ENCODE measurements around the gene RNF11. TPM values are rescaled to one million over a fixed set of nuclear protein-coding genes. Genes with fewer than 3 reads are reported as not detected.

RNF11 gene
- total RNA-seq (100 to 1,000 TPM in 2 of 4 donors, 10 to 100 TPM in 2; 85.8 to 116 (median 101) TPM), polyA plus RNA-seq (100 to 1,000 TPM in 2 of 3 donors, 10 to 100 TPM in 1; 44.6 to 123 (median 108) TPM)

GRCh38 chr1:51235673-51236530 lies at the start of gene RNF11:
Gene RNF11, plus strand, starts transcription at chr1:51236273. Its CDS starts 484 bp downstream, at chr1:51236757.
- Histone ChIP-seq H3K36me3 (no peaks in the 10 kb centered on the region), H3K27me3 (no peaks in the 10 kb centered on the region), H3K9me3 (no peaks in the 10 kb centered on the region), H3K4me1 (peaks cover 0 to 43% (median 40%) of the 10 kb centered on the region in 4 donors), H3K4me3 (peak within 1 kb of the TSS; percentile 76 to 100 (median 88)), H3K27ac (peak within 1 kb of the TSS; percentile 93 to 98 (median 96))
- DNase-seq, result peak; percentile 97
- intact Hi-C loops (cut with DNase I), result loop anchor here (5.0 kb wide), 4 partner anchors 44 to 281 kb away; partner anchors contain the start of gene EPS15
- TF ChIP-seq CTCF (IDR thresholded peaks at IDR 0.05) (no peak), EP300 (IDR thresholded peaks at IDR 0.05) (peak in 2 of 4 donors; percentile 7 to 47), POLR2A (IDR thresholded peaks at IDR 0.05) (peak; percentile 72 to 75), POLR2AphosphoS5 (IDR thresholded peaks at IDR 0.05) (peak; percentile 93 to 97 (median 94))
- 0% methylated on average over 57 of the region's 57 CpGs for WGBS, 2 donors

GRCh38 chr1:51188230-51188629 lies 47.8 kb upstream of the RNF11 start:
- Histone ChIP-seq H3K4me1 (no peaks in the 10 kb centered on the region), H3K9me3 (no peaks in the 10 kb centered on the region), H3K27me3 (no peaks in the 10 kb centered on the region), H3K36me3 (no peaks in the 10 kb centered on the region), H3K27ac (no peak overlapping the region), H3K4me3 (no peak overlapping the region)
- intact Hi-C loops (cut with DNase I), result no loop called here
- TF ChIP-seq CTCF (IDR thresholded peaks at IDR 0.05) (no peak), POLR2A (IDR thresholded peaks at IDR 0.05) (no peak), POLR2AphosphoS5 (IDR thresholded peaks at IDR 0.05) (no peak), EP300 (IDR thresholded peaks at IDR 0.05) (no peak)
- DNase-seq, result no peak

- no peak overlapping the region for H3K4me3 ChIP-seq
- H3K9me3 ChIP-seq, result no peaks in the 10 kb centered on the region
- intact Hi-C loops (cut with DNase I), result loop anchor here (2.0 to 10.0 kb wide), 5 partner anchors 48 to 415 kb away; partner anchors contain the start of genes FAF1 and RNF11
- 63 to 72% methylated on average over 2 of the region's 2 CpGs for WGBS, 2 donors
- no peak overlapping the region for H3K27ac ChIP-seq
- no peaks in the 10 kb centered on the region for H3K4me1 ChIP-seq
- H3K27me3 ChIP-seq, result no peaks in the 10 kb centered on the region
- no peaks in the 10 kb centered on the region for H3K36me3 ChIP-seq
- DNase-seq, result no peak
- TF ChIP-seq POLR2A (IDR thresholded peaks at IDR 0.05) (no peak), CTCF (IDR thresholded peaks at IDR 0.05) (peak; percentile 73 to 88 (median 84)), POLR2AphosphoS5 (IDR thresholded peaks at IDR 0.05) (peak in 1 of 4 donors; percentile 39)
These were observed 46.5 kb upstream of the RNF11 start for GRCh38 chr1:51189421-51190073.

GRCh38 chr1:51190961-51191360 lies 45.1 kb upstream of the RNF11 start:
- intact Hi-C loops (cut with DNase I), result loop anchor here (2.0 to 10.0 kb wide), 5 partner anchors 46 to 416 kb away; partner anchors contain the start of genes FAF1 and RNF11
- Histone ChIP-seq H3K36me3 (no peaks in the 10 kb centered on the region), H3K27ac (no peak overlapping the region), H3K9me3 (no peaks in the 10 kb centered on the region), H3K4me3 (no peak overlapping the region), H3K4me1 (no peaks in the 10 kb centered on the region), H3K27me3 (no peaks in the 10 kb centered on the region)
- 37 to 77% methylated on average over 1 of the region's 1 CpG for WGBS, 2 donors
- no peak for DNase-seq
- TF ChIP-seq EP300 (IDR thresholded peaks at IDR 0.05) (no peak), POLR2AphosphoS5 (IDR thresholded peaks at IDR 0.05) (no peak), CTCF (IDR thresholded peaks at IDR 0.05) (no peak), POLR2A (IDR thresholded peaks at IDR 0.05) (no peak)

Data from sigmoid colon (tissue), 7 donors.